WTC11 (cell line): ENCODE measurements around the gene PLTP. TPM values are rescaled to one million over a fixed set of nuclear protein-coding genes. Genes with fewer than 3 reads are reported as not detected.

Experiments
- ATAC-seq: fragments of 200-7000 bp; cut with Tn5 transposase; 2 replicates; pipeline ENCODE4 v1.10.0; 2021; ENCODE audit warnings: mild to moderate bottlenecking, moderate library complexity
- CTCF ChIA-PET: fragments of 300-600 bp; sonication (Branson Sonifier 250); formaldehyde crosslinking; loops from one replicate; lab custom pipeline; 2021; ENCODE audit warnings: antibody characterized with exemption; lab: Charles Lee
- POLR2A ChIA-PET: fragments of 350-600 bp; sonication (Branson Sonifier 250); formaldehyde crosslinking; loops from one replicate; lab custom pipeline; 2021; ENCODE audit warnings: antibody characterized with exemption; lab: Charles Lee
- DNase-seq: peaks from one replicate; pipeline ENCODE4 v3.0.0; 2021; ENCODE audit warnings: low spot score
- H3K27ac Mint-ChIP-seq: 2 replicates; pipeline ENCODE4 v1.8.0; 2021; ENCODE audit warnings: mixed read lengths
- H3K27me3 Mint-ChIP-seq: 2 replicates; pipeline ENCODE4 v1.8.0; 2021; ENCODE audit warnings: low read depth, mild to moderate bottlenecking, moderate library complexity, mixed read lengths
- H3K36me3 Mint-ChIP-seq: 2 replicates; pipeline ENCODE4 v1.8.0; 2021; ENCODE audit warnings: mixed read lengths
- H3K4me1 Mint-ChIP-seq: 2 replicates; pipeline ENCODE4 v1.8.0; 2022; ENCODE audit warnings: mixed read lengths
- H3K4me3 Mint-ChIP-seq: 2 replicates; pipeline ENCODE4 v1.8.0; 2021; ENCODE audit warnings: mild to moderate bottlenecking, moderate library complexity, mixed read lengths
- H3K9me3 Mint-ChIP-seq: 2 replicates; pipeline ENCODE4 v1.8.0; 2021; ENCODE audit warnings: mixed read lengths
- ATF3 ChIP-seq: sonication (generic); formaldehyde crosslinking; conservative IDR thresholded peaks from 2 replicates; pipeline ENCODE4 v1.8.1; 2022; ENCODE audit warnings: mild to moderate bottlenecking, missing genetic modification reagents
- E2F1 ChIP-seq: sonication (generic); formaldehyde crosslinking; IDR thresholded peaks from 2 replicates; pipeline ENCODE4 v1.8.0; 2022; ENCODE audit warnings: mild to moderate bottlenecking, missing genetic modification reagents
- EMX1 ChIP-seq: fragments of 250-450 bp; sonication (Bioruptor Pico); IDR thresholded peaks from 2 replicates; pipeline ENCODE4 v1.8.0; 2021; ENCODE audit warnings: mild to moderate bottlenecking
- ERG ChIP-seq: fragments of 250-450 bp; sonication (Bioruptor Pico); IDR thresholded peaks from 2 replicates; pipeline ENCODE4 v1.8.0; 2021; ENCODE audit warnings: mild to moderate bottlenecking
- ETV6 ChIP-seq: sonication (generic); formaldehyde crosslinking; IDR thresholded peaks from 2 replicates; pipeline ENCODE4 v1.8.1; 2022; ENCODE audit warnings: mild to moderate bottlenecking, missing genetic modification reagents
- FOXJ3 ChIP-seq: sonication (generic); formaldehyde crosslinking; IDR thresholded peaks from 2 replicates; pipeline ENCODE4 v1.9.0; 2021; ENCODE audit warnings: missing genetic modification reagents, mild to moderate bottlenecking, borderline replicate concordance
- HMGXB4 ChIP-seq: sonication (generic); formaldehyde crosslinking; IDR thresholded peaks from 2 replicates; pipeline ENCODE4 v1.8.1; 2023; ENCODE audit warnings: mild to moderate bottlenecking, moderate library complexity, missing genetic modification reagents
- JUN ChIP-seq: sonication (generic); formaldehyde crosslinking; IDR thresholded peaks from 2 replicates; pipeline ENCODE4 v1.8.0; 2023; ENCODE audit warnings: mild to moderate bottlenecking, missing genetic modification reagents
- NFATC4 ChIP-seq: fragments of 250-450 bp; sonication (Bioruptor Pico); IDR thresholded peaks from 2 replicates; pipeline ENCODE4 v1.9.0; 2021; ENCODE audit warnings: mild to moderate bottlenecking
- PREB ChIP-seq: sonication (generic); formaldehyde crosslinking; IDR thresholded peaks from 2 replicates; pipeline ENCODE4 v1.8.1; 2022; ENCODE audit warnings: mild to moderate bottlenecking, missing genetic modification reagents, moderate library complexity, borderline replicate concordance
- RORB ChIP-seq: fragments of 250-450 bp; sonication (Bioruptor Pico); IDR thresholded peaks from 2 replicates; pipeline ENCODE4 v1.9.0; 2021; ENCODE audit warnings: mild to moderate bottlenecking
- SP1 ChIP-seq: sonication (generic); formaldehyde crosslinking; conservative IDR thresholded peaks from 2 replicates; pipeline ENCODE4 v1.8.1; 2022; ENCODE audit warnings: missing genetic modification reagents
- ZNF263 ChIP-seq: sonication (generic); formaldehyde crosslinking; IDR thresholded peaks from 2 replicates; pipeline ENCODE4 v1.8.1; 2022; ENCODE audit warnings: low read depth, mild to moderate bottlenecking, moderate library complexity, missing genetic modification reagents
- ZNF423 ChIP-seq: fragments of 250-450 bp; sonication (Bioruptor Pico); IDR thresholded peaks from 2 replicates; pipeline ENCODE4 v2.1.2; 2022; ENCODE audit warnings: mild to moderate bottlenecking, moderate library complexity
- ZNF425 ChIP-seq: fragments of 250-450 bp; sonication (Bioruptor Pico); conservative IDR thresholded peaks from 2 replicates; pipeline ENCODE4 v1.9.0; 2021; ENCODE audit warnings: mild to moderate bottlenecking
- ZNF532 ChIP-seq: fragments of 250-450 bp; sonication (Bioruptor Pico); IDR thresholded peaks from 2 replicates; pipeline ENCODE4 v1.9.0; 2021; ENCODE audit warnings: mild to moderate bottlenecking, borderline replicate concordance
- ZNF671 ChIP-seq: fragments of 250-450 bp; sonication (Bioruptor Pico); IDR thresholded peaks from 2 replicates; pipeline ENCODE4 v1.8.0; 2021; ENCODE audit warnings: mild to moderate bottlenecking
- total RNA-seq: library from RNA; stranded (reverse); gene quantifications from 3 replicates; pipeline ENCODE4 v1.2.3, GENCODE V29; 2021

Gene PLTP
- total RNA-seq, 1 experiment from 2014 or later = 109 TPM

- TF ChIP-seq PREB (CRISPR knock-in tag) = no peak
Measured at GRCh38 chr20:45919542-45920399, 7.8 kb upstream of the PLTP start (continued).

GRCh38 chr20:45918779-45919537 lies 7.0 kb upstream of the PLTP start:
- Mint-ChIP-seq H3K9me3 (no peaks in the 10 kb centered on the region), H3K36me3 (no peaks in the 10 kb centered on the region), H3K4me1 (peaks cover 7% of the 10 kb centered on the region; the same call in 1 of the 2 replicates), H3K27ac (no peak overlapping the region), H3K27me3 (0 out of 2 replicates have a peak, but pooled peaks cover 3% of the 10 kb centered on the region), H3K4me3 (no peak overlapping the region)
- DNase-seq = no peak
- POLR2A ChIA-PET = interaction anchor here (0.8 to 1.2 kb wide), 3 partner anchors 8 to 29 kb away, joined by 3 to 8 read pairs (median 3); partner anchors contain the start of gene PCIF1
- CTCF ChIA-PET = interaction anchor here (0.6 to 3.0 kb wide), 5 partner anchors 15 to 93 kb away, joined by 3 to 13 read pairs (median 6); no protein-coding TSS in a partner anchor
- TF ChIP-seq RORB = no peak
- ATAC-seq = no peak

GRCh38 chr20:45918182-45918737 lies 6.3 kb upstream of the PLTP start:
- Mint-ChIP-seq H3K9me3 (no peaks in the 10 kb centered on the region), H3K4me3 (no peak overlapping the region), H3K27me3 (0 out of 2 replicates have a peak, but pooled peaks cover 3% of the 10 kb centered on the region), H3K27ac (no peak overlapping the region), H3K4me1 (peaks cover 7% of the 10 kb centered on the region; the same call in 1 of the 2 replicates), H3K36me3 (no peaks in the 10 kb centered on the region)
- CTCF ChIA-PET = interaction anchor here (0.8 kb wide), 1 partner anchor 52 kb away, joined by 3 read pairs; no protein-coding TSS in a partner anchor
- POLR2A ChIA-PET = no interaction called here
- DNase-seq (no peak), ATAC-seq (no peak)
- TF ChIP-seq SP1 (CRISPR knock-in tag) (no peak), HMGXB4 (CRISPR knock-in tag) (no peak), ETV6 (CRISPR knock-in tag) (no peak), ZNF423 (CRISPR knock-in tag) (no peak), NFATC4 (CRISPR knock-in tag) (no peak), ERG (CRISPR knock-in tag) (no peak), ZNF532 (CRISPR knock-in tag) (no peak), E2F1 (no peak), EMX1 (CRISPR knock-in tag) (no peak), ZNF263 (no peak), ATF3 (CRISPR knock-in tag) (no peak), ZNF671 (no peak), FOXJ3 (CRISPR knock-in tag) (no peak), ZNF425 (CRISPR knock-in tag) (no peak), JUN (no peak)
